Upper lobe of left lung (tissue), 4 donors: ENCODE data around the gene SRA1.

Experiments
- POLR2AphosphoS5 ChIP-seq, 2 donors: sonication (generic); formaldehyde crosslinking; IDR thresholded peaks; one replicate each; pipeline ENCODE4 v1.5.1; 2017; ENCODE audit warnings: antibody characterized with exemption in 2 of 2
- TF ChIP-seq, protein P1 (sequence below), 6 experiments: fragments of 450-650 bp in 4 of 6; fragments of 200-600 bp in 2 of 6; sonication (generic) in 2 of 6; IDR thresholded peaks; one replicate each; pipeline ENCODE4 v1.5.1; 2016 to 2019; ENCODE audit warnings: antibody characterized with exemption in 6 of 6

DNA sequence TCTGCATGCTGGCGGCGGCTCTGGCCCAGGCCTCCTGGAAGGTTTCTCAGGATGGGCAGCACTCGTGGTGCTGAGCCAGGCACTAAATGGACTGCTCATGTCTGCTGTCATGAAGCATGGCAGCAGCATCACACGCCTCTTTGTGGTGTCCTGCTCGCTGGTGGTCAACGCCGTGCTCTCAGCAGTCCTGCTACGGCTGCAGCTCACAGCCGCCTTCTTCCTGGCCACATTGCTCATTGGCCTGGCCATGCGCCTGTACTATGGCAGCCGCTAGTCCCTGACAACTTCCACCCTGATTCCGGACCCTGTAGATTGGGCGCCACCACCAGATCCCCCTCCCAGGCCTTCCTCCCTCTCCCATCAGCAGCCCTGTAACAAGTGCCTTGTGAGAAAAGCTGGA is 10.6 kb upstream of the SRA1 start:
- no peak for TF ChIP-seq POLR2AphosphoS5 (IDR thresholded peaks at IDR 0.05)
- TF ChIP-seq, protein P1, sequence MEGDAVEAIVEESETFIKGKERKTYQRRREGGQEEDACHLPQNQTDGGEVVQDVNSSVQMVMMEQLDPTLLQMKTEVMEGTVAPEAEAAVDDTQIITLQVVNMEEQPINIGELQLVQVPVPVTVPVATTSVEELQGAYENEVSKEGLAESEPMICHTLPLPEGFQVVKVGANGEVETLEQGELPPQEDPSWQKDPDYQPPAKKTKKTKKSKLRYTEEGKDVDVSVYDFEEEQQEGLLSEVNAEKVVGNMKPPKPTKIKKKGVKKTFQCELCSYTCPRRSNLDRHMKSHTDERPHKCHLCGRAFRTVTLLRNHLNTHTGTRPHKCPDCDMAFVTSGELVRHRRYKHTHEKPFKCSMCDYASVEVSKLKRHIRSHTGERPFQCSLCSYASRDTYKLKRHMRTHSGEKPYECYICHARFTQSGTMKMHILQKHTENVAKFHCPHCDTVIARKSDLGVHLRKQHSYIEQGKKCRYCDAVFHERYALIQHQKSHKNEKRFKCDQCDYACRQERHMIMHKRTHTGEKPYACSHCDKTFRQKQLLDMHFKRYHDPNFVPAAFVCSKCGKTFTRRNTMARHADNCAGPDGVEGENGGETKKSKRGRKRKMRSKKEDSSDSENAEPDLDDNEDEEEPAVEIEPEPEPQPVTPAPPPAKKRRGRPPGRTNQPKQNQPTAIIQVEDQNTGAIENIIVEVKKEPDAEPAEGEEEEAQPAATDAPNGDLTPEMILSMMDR (IDR thresholded peaks at IDR 0.05), result no peak
